HepG2 (cell line): Measurements from ENCODE around the gene EIF4E1B. TPM values are rescaled to one million over a fixed set of nuclear protein-coding genes. Genes with fewer than 3 reads are reported as not detected.
A peak's percentile ranks its signal among the peaks of the same experiment; 100 is the strongest.

Source experiments
- ATAC-seq: fragments of 200-7000 bp; cut with Tn5 transposase; 3 replicates; pipeline ENCODE4 v1.9.1; 2020; ENCODE audit warnings: mild to moderate bottlenecking, moderate library complexity
- BruUV-seq: library from RNA; stranded (reverse); fragments of 400-500 nt; replicated peaks from 2 replicates; lab custom pipeline; 2021; lab: Mats Ljungman, UMichigan
- CTCF ChIA-PET: fragments of 300-600 bp; formaldehyde crosslinking; extraction: SDS; loops from one replicate; lab custom pipeline; 2021; ENCODE audit warnings: low total read pairs, inconsistent platforms, low intra/inter-chr PET ratio; lab: Yijun Ruan, JAX
- POLR2A ChIA-PET: fragments of 350-600 bp; sonication (Branson Sonifier 250); formaldehyde crosslinking; loops from one replicate; lab custom pipeline; 2020; ENCODE audit warnings: antibody characterized with exemption, inconsistent platforms; lab: Yijun Ruan, JAX
- DNase-seq: peaks from one replicate; pipeline ENCODE4 v3.0.0-alpha.2; 2015; ENCODE audit warnings: low spot score
- FAIRE-seq: peaks from 3 replicates; lab custom pipeline; 2011; peaks lifted over from hg19 to GRCh38; lab: Jason Lieb, UNC
- H2AFZ ChIP-seq: one replicate; pipeline ENCODE4 v1.6.1; 2011; ENCODE audit warnings: low read length, inconsistent platforms
- H3K27ac ChIP-seq: fragments of 300-600 bp; 3 replicates; pipeline ENCODE4 v1.8.0; 2011; ENCODE audit warnings: mixed run types, mild to moderate bottlenecking, mixed read lengths, low read length, inconsistent platforms; ENCODE audit not compliant: insufficient read depth; ENCODE audit errors: extremely low read length
- H3K27me3 ChIP-seq, 2 experiments: fragments of 200-600 bp in 1 of 2; 2 replicates in 1 of 2; 3 replicates in 1 of 2; pipeline versions ENCODE4 v1.6.0 to v1.8.0; 2011; ENCODE audit warnings: low read length in 2 of 2, mild to moderate bottlenecking in 2 of 2, moderate library complexity in 2 of 2, inconsistent platforms in 1 of 2; ENCODE audit not compliant: insufficient read depth in 2 of 2, control insufficient read depth in 1 of 2
- H3K36me3 ChIP-seq, 2 experiments: fragments of 200-600 bp in 1 of 2; replicated peaks in 1 of 2; 2 replicates in 1 of 2; 3 replicates in 1 of 2; pipeline versions ENCODE4 v1.5.1 to v1.8.0; 2011; ENCODE audit warnings: low read length in 2 of 2, inconsistent platforms in 1 of 2; ENCODE audit not compliant: insufficient read depth in 2 of 2, control insufficient read depth in 1 of 2
- H3K4me1 ChIP-seq: 2 replicates; pipeline ENCODE4 v1.5.1; 2012; ENCODE audit warnings: low read length, inconsistent platforms; ENCODE audit not compliant: insufficient read depth
- H3K4me2 ChIP-seq: 2 replicates; pipeline ENCODE4 v1.6.0; 2011; ENCODE audit warnings: low read depth, low read length, inconsistent platforms
- H3K4me3 ChIP-seq, 3 experiments: fragments of 200-600 bp in 1 of 3; sonication (generic), shearing (Covaris generic) in 1 of 3; replicated peaks in 1 of 3; 2 replicates each; pipeline ENCODE4 v1.5.1; 2011 to 2016; ENCODE audit warnings: low read length in 3 of 3, inconsistent platforms in 2 of 3, low read depth in 2 of 3, mild to moderate bottlenecking in 2 of 3, control low read depth in 1 of 3, mixed read lengths in 1 of 3; ENCODE audit not compliant: insufficient read depth in 1 of 3
- H3K79me2 ChIP-seq: one replicate; pipeline ENCODE4 v1.6.1; 2011; ENCODE audit warnings: low read length, inconsistent platforms; ENCODE audit not compliant: insufficient read depth
- H3K9ac ChIP-seq: 2 replicates; pipeline ENCODE4 v1.6.0; 2011; ENCODE audit warnings: mild to moderate bottlenecking, low read depth, low read length, inconsistent platforms; ENCODE audit not compliant: insufficient read depth
- H3K9me3 ChIP-seq: 2 replicates; pipeline ENCODE4 v1.5.1; 2012; ENCODE audit warnings: mild to moderate bottlenecking, low read length
- H4K20me1 ChIP-seq: 2 replicates; pipeline ENCODE4 v1.6.0; 2011; ENCODE audit warnings: inconsistent platforms, mild to moderate bottlenecking, low read length, moderate library complexity; ENCODE audit not compliant: insufficient read depth
- PCBP1 ChIP-seq: fragments of 200-400 bp; formaldehyde crosslinking; IDR thresholded peaks from 2 replicates; pipeline ENCODE4 v1.6.1; 2017; ENCODE audit warnings: mild to moderate bottlenecking, low read depth, low read length, borderline replicate concordance
- RCOR2 ChIP-seq: IDR thresholded peaks from 2 replicates; pipeline ENCODE4 v1.6.1; 2016; ENCODE audit warnings: missing biosample characterization, missing genetic modification reagents
- RNF2 ChIP-seq: fragments of 450-650 bp; conservative IDR thresholded peaks from 2 replicates; pipeline ENCODE4 v1.6.1; 2016; ENCODE audit warnings: low read depth
- ZNF143 ChIP-seq: sonication (generic); formaldehyde crosslinking; IDR thresholded peaks from 2 replicates; pipeline ENCODE4 v1.4.0; 2020; ENCODE audit warnings: missing genetic modification reagents
- WGBS: methylation state at CpG from one replicate; pipeline ENCODE4 v1.1.6; 2017; ENCODE audit warnings: low lambda C conversion rate; 5-methylcytosine and 5-hydroxymethylcytosine counted together
- in situ Hi-C: cut with HindIII; loops from 2 replicates; pipeline ENCODE4 v1.10.0; 2017; ENCODE audit warnings: low pct_unique_long_range_greater_than_20kb; ENCODE audit not compliant: extremely low pct_ligation_motif_present
- intact Hi-C: fragments of 100-400 bp; cut with micrococcal nuclease; formaldehyde crosslinking; loops from one replicate; pipeline ENCODE4 v1.10.0; 2022; ENCODE audit not compliant: unreplicated experiment
- polyA plus RNA-seq, 8 experiments: library from polyadenylated mRNA; depleted of rRNA in 3 of 8; stranded (reverse) in 7 of 8; unstranded in 1 of 8; fragments of >200 nt; fragmentation: Illumina TruSeq in 4 of 8; extraction: Trizol in 4 of 8; gene quantifications; 2 replicates each; pipeline versions ENCODE4 v1.2.1 to v1.2.3, GENCODE V29; 2011 to 2016; ENCODE audit warnings: low read depth in 4 of 8, missing spikeins in 1 of 8, mixed read lengths in 1 of 8; ENCODE audit not compliant: insufficient read depth in 1 of 8
- total RNA-seq, 5 experiments: library from RNA; depleted of rRNA; stranded (reverse); fragments of >200 nt; fragmentation: Illumina TruSeq; extraction: Trizol; gene quantifications; 2 replicates each; pipeline ENCODE4 v1.2.3, GENCODE V29; 2016; ENCODE audit warnings: low read depth in 1 of 5
- TF ChIP-seq, protein P1 (sequence below): conservative IDR thresholded peaks from 2 replicates; pipeline ENCODE4 v1.6.1; 2018; ENCODE audit warnings: missing genetic modification reagents

The EIF4E1B gene
- total and polyA plus RNA-seq, 2 of the 13 experiments (the other 11 are each of a cell fraction or from before 2014, with no cell fraction given), result not detected

DNA sequence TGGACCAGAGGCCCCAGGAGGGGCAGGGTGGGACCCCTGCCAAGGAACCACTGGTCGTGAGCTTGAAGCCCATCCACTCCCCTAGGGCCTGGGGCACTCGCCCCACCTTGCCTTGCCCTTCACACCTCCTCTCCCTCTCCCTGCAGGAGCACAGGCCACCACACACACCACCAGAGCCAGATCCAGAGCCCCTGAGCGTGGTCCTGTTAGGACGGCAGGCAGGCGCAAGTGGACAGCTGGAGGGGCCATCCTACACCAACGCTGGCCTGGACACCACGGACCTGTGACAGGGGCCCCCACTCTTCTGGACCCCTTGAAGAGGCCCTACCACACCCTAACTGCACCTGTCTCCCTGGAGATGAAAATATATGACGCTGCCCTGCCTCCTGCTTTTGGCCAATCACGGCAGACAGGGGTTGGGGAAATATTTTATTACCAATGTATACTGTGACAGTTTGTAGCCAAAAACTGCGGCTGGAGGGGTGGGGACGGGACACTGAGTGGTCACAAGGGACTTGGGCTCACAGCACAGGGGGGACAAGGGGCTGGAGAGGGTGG, 35.0 kb upstream of the EIF4E1B start:
- no peak for FAIRE-seq
- ATAC-seq, result no peak
- BruUV-seq, result no TSS peak
- H4K20me1 ChIP-seq, result no peaks in the 10 kb centered on the region
- CTCF ChIA-PET, result no interaction called here
- no peaks in the 10 kb centered on the region; a peak in 1 of 5 replicates for H3K27me3 ChIP-seq
- TF ChIP-seq PCBP1, result no peak
- POLR2A ChIA-PET, result no interaction called here
- in situ Hi-C loops, result loop anchor here (25.0 kb wide), 1 partner anchor 858 kb away; no protein-coding TSS in a partner anchor
- intact Hi-C loops, result no loop called here
- H3K9ac ChIP-seq, result no peak overlapping the region
- DNase-seq, result no peak
- no peaks in the 10 kb centered on the region for H3K79me2 ChIP-seq
- H3K9me3 ChIP-seq, result no peaks in the 10 kb centered on the region; the same call in 1 of the 2 replicates
- H3K4me3 ChIP-seq, result no peak overlapping the region
- H2AFZ ChIP-seq, result no peak overlapping the region
- peaks cover 0 to 12% of the 10 kb centered on the region in 2 experiments; a peak in 1 of 5 replicates for H3K36me3 ChIP-seq
- 93% methylated on average over 4 of the region's 11 CpGs for WGBS
- H3K4me2 ChIP-seq, result no peak overlapping the region
- H3K27ac ChIP-seq, result no peak overlapping the region
- H3K4me1 ChIP-seq, result no peaks in the 10 kb centered on the region

DNA sequence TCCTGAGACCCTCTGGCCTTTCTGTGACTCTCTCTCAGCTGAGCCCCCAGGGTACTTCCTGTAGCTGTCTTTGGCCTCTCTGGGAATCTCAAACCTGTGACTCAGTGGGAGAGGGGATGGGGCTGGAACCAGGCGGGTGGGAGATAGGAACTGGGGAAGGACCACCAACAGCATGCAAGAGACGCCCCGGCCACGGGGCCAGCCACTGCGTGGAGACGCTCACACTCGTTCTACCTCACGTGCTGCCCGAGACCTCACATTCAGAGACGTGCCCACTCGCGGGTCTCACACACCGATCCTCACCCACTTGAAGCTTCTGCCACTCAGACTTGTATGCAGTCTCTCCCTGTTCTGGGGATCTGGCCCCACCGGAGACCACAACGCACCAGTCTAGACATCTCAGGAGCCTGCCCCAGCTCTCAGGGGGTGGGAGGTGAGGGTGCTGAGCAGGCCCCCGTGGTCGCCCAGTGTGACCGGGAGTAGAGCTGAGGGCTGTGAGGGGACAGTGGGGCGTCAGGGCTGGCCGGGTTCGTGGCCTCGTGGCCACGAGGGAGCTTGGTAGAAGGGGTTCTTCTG, 34.3 kb upstream of the EIF4E1B start:
- H3K27me3 ChIP-seq, result no peaks in the 10 kb centered on the region; a peak in 1 of 5 replicates
- peak overlapping the region in 1 of 3 experiments; percentile 40; a peak in 1 of 6 replicates for H3K4me3 ChIP-seq
- TF ChIP-seq, protein P1, sequence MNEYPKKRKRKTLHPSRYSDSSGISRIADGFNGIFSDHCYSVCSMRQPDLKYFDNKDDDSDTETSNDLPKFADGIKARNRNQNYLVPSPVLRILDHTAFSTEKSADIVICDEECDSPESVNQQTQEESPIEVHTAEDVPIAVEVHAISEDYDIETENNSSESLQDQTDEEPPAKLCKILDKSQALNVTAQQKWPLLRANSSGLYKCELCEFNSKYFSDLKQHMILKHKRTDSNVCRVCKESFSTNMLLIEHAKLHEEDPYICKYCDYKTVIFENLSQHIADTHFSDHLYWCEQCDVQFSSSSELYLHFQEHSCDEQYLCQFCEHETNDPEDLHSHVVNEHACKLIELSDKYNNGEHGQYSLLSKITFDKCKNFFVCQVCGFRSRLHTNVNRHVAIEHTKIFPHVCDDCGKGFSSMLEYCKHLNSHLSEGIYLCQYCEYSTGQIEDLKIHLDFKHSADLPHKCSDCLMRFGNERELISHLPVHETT (CRISPR knock-in tag), result no peak
- no peak for TF ChIP-seq ZNF143
- TF ChIP-seq RCOR2 (CRISPR knock-in tag), result no peak
- no peak for TF ChIP-seq RNF2
- no peak overlapping the region for H3K9ac ChIP-seq
- BruUV-seq, result no TSS peak
- no peak for ATAC-seq
- H3K27ac ChIP-seq, result no peak overlapping the region
- WGBS, result 95% methylated on average over 22 of the region's 23 CpGs
- H3K4me1 ChIP-seq, result no peaks in the 10 kb centered on the region
- POLR2A ChIA-PET, result no interaction called here
- DNase-seq, result no peak
- no peak overlapping the region for H2AFZ ChIP-seq
- peaks cover 0 to 9% of the 10 kb centered on the region in 2 experiments; a peak in 1 of 5 replicates for H3K36me3 ChIP-seq
- intact Hi-C loops, result no loop called here
- no peaks in the 10 kb centered on the region for H3K79me2 ChIP-seq
- peak overlapping the region; percentile 39; the same call in 1 of the 2 replicates for H3K4me2 ChIP-seq
- CTCF ChIA-PET, result no interaction called here
- in situ Hi-C loops, result loop anchor here (25.0 kb wide), 1 partner anchor 859 kb away; no protein-coding TSS in a partner anchor
- H4K20me1 ChIP-seq, result 0 out of 2 replicates have a peak, but pooled peaks cover 1% of the 10 kb centered on the region
- FAIRE-seq, result no peak
- no peaks in the 10 kb centered on the region; the same call in 1 of the 2 replicates for H3K9me3 ChIP-seq
